HG03108 (cell line): ENCODE measurements around the gene SH3PXD2B.

ENCODE experiments used
- ATAC-seq: cut with Tn5 transposase; IDR thresholded peaks from one replicate; pipeline ENCODE4 v1.9.1; 2021; ENCODE audit warnings: moderate library complexity; ENCODE audit not compliant: unreplicated experiment

The SH3PXD2B gene

GRCh38 chr5:172453986-172454357 is 353 bp downstream of the SH3PXD2B start:
- ATAC-seq = no peak

GRCh38 chr5:172453206-172453985 is 929 bp downstream of the SH3PXD2B start:
- no peak for ATAC-seq

- ATAC-seq = no peak
These were observed 1.7 kb downstream of the SH3PXD2B start for GRCh38 chr5:172452398-172453205.

- ATAC-seq = no peak
These were observed 2.5 kb downstream of the SH3PXD2B start for GRCh38 chr5:172451771-172452197.

- no peak for ATAC-seq
These were observed 3.2 kb downstream of the SH3PXD2B start for GRCh38 chr5:172450861-172451695.

GRCh38 chr5:172450453-172450852 is 3.9 kb downstream of the SH3PXD2B start:
- ATAC-seq = no peak

GRCh38 chr5:172448999-172449398 is 5.3 kb downstream of the SH3PXD2B start:
- no peak for ATAC-seq

- no peak for ATAC-seq
These were observed 6.5 kb downstream of the SH3PXD2B start for GRCh38 chr5:172447646-172448365.

GRCh38 chr5:172446336-172447051 is 7.8 kb downstream of the SH3PXD2B start:
- no peak for ATAC-seq

GRCh38 chr5:172445866-172446265 is 8.5 kb downstream of the SH3PXD2B start:
- no peak for ATAC-seq

- no peak for ATAC-seq
These were observed 9.5 kb downstream of the SH3PXD2B start for GRCh38 chr5:172444626-172445365.

- ATAC-seq = no peak
These were observed 10.2 kb downstream of the SH3PXD2B start for GRCh38 chr5:172444110-172444510.

- no peak for ATAC-seq
These were observed 10.8 kb downstream of the SH3PXD2B start for GRCh38 chr5:172443441-172444109.

- no peak for ATAC-seq
These were observed 11.7 kb downstream of the SH3PXD2B start for GRCh38 chr5:172442592-172442991.

GRCh38 chr5:172441262-172441751 is 13.0 kb downstream of the SH3PXD2B start:
- ATAC-seq = no peak

GRCh38 chr5:172440486-172440885 is 13.8 kb downstream of the SH3PXD2B start:
- ATAC-seq = no peak

GRCh38 chr5:172439785-172440477 is 14.4 kb downstream of the SH3PXD2B start:
- ATAC-seq = no peak

GRCh38 chr5:172438319-172438668 is 16.0 kb downstream of the SH3PXD2B start:
- no peak for ATAC-seq
